GM19193 (cell line): Measurements from ENCODE around the gene LUC7L2.

Source experiments
- POLR2A ChIP-seq: IDR thresholded peaks from 4 replicates; pipeline ENCODE4 v1.6.1; 2011; ENCODE audit not compliant: insufficient read depth, insufficient read length; ENCODE audit errors: extremely low read depth

The LUC7L2 gene

DNA sequence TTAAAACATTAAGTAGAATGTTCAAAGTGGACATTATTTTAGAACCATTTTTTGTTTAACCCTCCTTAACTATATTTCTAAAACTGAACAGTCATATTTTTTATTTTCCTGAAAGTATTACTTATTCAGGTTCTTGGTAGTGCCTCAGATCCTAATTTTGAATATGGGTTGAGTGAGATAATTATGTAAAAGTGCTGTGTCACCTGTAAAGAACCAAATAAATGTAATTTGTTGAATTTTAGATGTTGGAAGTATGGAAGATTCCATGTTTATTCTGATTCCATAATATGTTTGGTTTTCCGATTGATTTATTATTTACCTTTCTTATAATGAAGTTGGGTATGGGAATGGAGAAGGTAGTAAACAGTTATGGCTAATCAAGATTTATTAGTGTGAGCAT lies 61.4 kb downstream of the LUC7L2 start:
- no peak for TF ChIP-seq POLR2A

- no peak for TF ChIP-seq POLR2A
Measured at GRCh38 chr7:139422126-139422525, 62.4 kb downstream of the LUC7L2 start.

- no peak for TF ChIP-seq POLR2A
Measured at GRCh38 chr7:139423091-139423490, 63.4 kb downstream of the LUC7L2 start.

DNA sequence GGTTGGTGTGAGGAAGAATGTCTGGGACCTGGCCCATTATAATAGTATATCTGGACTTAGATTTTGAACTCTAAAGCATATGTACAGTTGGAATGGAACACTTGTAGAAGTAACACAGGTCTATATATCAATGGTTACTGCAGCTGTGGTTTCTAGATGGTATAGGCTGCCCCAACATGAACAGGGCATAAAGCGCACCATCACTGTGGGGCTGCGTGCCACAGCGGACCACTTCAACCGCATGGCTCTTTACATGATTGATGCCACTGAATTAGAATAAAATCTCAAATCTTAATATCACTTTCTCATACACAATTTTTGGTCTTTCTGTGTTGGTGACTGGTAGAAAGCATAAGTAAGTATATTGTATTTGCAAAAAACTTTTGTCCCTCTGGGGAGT lies 64.3 kb downstream of the LUC7L2 start:
- no peak for TF ChIP-seq POLR2A

- no peak for TF ChIP-seq POLR2A
Measured at GRCh38 chr7:139426258-139427028, 66.7 kb downstream of the LUC7L2 start.

GRCh38 chr7:139427029-139427420 lies 67.3 kb downstream of the LUC7L2 start:
- TF ChIP-seq POLR2A = no peak

- TF ChIP-seq POLR2A = no peak
Measured at GRCh38 chr7:139427788-139428187, 68.1 kb downstream of the LUC7L2 start.

DNA sequence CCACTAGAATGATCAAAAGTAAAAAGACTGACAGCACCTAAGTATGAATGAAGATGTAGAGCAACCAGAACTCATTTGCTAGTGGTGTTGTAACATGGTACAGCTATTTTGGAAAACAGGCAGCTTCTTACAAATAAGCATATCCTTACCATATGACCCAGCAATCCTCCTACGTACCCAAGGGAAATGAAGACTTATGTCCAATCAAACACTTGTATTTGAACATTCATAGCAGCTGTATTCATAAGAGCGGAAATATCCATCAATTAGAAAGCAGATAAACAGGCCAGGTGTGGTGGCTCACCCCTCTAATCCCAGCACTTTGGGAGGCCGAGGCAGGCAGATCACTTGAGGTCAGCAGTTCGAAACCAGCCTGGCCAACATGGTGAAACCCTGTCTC lies 70.7 kb downstream of the LUC7L2 start:
- TF ChIP-seq POLR2A = no peak

GRCh38 chr7:139431010-139431409 lies 71.3 kb downstream of the LUC7L2 start:
- no peak for TF ChIP-seq POLR2A

DNA sequence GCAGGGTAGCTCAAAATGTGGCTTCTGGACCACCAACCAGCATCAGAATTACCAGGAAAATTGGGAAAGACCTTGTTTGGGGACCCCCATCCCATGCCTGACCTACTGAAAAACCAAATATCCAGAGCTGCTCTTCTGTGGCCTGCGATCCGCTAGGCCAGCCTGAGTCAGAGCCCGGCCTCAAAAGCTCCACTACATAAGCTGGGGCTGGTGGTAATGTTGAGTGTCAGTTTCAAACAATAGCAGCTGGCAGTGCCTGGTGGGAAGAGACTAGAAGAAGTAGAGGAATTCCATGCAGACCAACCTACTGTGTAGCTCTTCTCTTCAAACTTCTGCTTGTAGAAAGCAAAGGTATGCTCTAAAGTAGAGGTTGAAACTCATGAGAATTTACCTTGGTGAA lies 71.8 kb downstream of the LUC7L2 start:
- TF ChIP-seq POLR2A = no peak

DNA sequence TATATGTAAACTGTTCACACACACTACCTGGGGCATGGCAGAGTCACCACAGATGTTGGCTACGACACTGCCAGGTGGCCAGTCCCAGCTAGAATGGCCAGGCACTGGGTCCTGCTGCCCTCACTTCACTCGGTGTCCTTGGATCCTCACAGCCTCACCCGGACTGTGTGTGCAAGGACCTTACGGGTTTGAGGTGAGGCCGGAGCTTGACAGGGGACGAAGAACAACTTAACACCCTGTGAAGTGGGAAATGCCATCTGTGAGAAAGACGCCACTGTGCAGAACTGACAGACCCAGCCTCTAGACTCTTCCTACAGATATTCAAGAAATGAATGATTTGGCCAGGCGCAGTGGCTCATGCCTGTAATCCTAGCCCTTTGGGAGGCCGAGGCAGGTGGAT lies 77.1 kb downstream of the LUC7L2 start:
- TF ChIP-seq POLR2A = no peak

GRCh38 chr7:139439375-139439774 lies 79.7 kb downstream of the LUC7L2 start:
- no peak for TF ChIP-seq POLR2A

DNA sequence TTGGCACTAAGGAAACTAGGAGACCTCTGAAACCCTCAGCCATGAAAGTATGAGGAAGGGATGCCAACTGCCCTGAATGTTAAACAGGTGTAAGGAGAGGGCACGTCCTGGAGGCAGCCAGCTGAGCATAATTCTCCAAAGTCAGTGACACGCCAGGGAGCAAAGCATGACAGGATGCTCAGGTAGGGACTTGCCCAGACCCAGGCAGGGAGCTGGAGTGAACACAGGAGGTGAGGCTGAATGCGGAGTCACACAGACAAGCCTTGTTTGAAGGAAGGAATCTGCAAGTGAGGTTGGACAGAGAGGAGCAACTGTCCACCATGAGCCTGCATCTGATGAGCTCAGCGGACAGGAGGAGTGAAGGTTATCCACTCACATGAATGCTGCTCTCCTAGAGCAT lies 82.3 kb downstream of the LUC7L2 start:
- TF ChIP-seq POLR2A = no peak

- TF ChIP-seq POLR2A = no peak
Measured at GRCh38 chr7:139446051-139446890, 86.6 kb downstream of the LUC7L2 start.

- TF ChIP-seq POLR2A = no peak
Measured at GRCh38 chr7:139450851-139451250, 91.2 kb downstream of the LUC7L2 start.

DNA sequence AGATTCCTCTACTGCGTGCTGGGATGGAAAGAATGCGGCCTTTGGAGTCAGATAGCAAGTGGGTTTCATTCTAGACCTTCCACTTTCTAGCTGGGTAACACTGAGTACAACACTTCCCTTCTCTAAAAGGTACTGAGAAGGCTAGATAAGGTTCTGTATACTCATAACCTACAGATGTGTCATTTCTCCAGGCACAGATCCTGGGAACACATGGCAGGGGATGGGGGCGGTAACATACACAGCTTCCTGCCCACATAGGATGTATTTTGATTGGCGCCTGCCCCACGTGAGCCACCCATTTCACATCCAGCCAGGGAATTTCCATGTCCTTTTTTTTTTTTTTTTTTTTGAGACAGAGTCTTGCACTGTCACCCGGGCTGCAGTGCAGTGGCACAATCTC lies 91.9 kb downstream of the LUC7L2 start:
- TF ChIP-seq POLR2A = no peak
